K562 (cell line): Measurements from ENCODE around the gene SNPH. TPM values are rescaled to one million over a fixed set of nuclear protein-coding genes. Genes with fewer than 3 reads are reported as not detected.

Source experiments
- ATAC-seq: fragments of 200-7000 bp; cut with Tn5 transposase; 3 replicates; pipeline ENCODE4 v1.9.1; 2020; ENCODE audit warnings: moderate library complexity
- BruUV-seq: library from RNA; stranded (reverse); fragments of 400-500 nt; replicated peaks from 2 replicates; lab custom pipeline; 2021; lab: Mats Ljungman, UMichigan
- CTCF ChIA-PET: fragments of 300-600 bp; formaldehyde crosslinking; extraction: SDS; loops from one replicate; lab custom pipeline; 2021; ENCODE audit warnings: low intra/inter-chr PET ratio; lab: Yijun Ruan, JAX
- POLR2A ChIA-PET: fragments of 300-600, 350-650 bp; sonication (Branson Sonifier 250); formaldehyde crosslinking; extraction: SDS; loops from one replicate; lab custom pipeline; 2021; ENCODE audit warnings: antibody characterized with exemption, inconsistent platforms; lab: Yijun Ruan, JAX
- DNase-seq, 4 experiments: peaks; one replicate each; pipeline versions ENCODE4 v3.0.0 to v3.0.0-alpha.2; 2011 to 2018; ENCODE audit warnings: low spot score in 3 of 4, mixed read lengths in 3 of 4; ENCODE audit errors: extremely low read depth in 1 of 4
- FAIRE-seq: peaks from 2 replicates; lab custom pipeline; 2011; peaks lifted over from hg19 to GRCh38; lab: Jason Lieb, UNC
- H2AFZ ChIP-seq: 2 replicates; pipeline ENCODE4 v1.6.0; 2011; ENCODE audit warnings: low read depth, low read length, control low read depth, inconsistent platforms
- H3K27ac ChIP-seq: fragments of 200-600 bp; 3 replicates; pipeline ENCODE4 v1.8.0; 2011; ENCODE audit warnings: low read depth, mild to moderate bottlenecking, control low read depth, inconsistent platforms, low read length, moderate library complexity, mixed read lengths; ENCODE audit errors: extremely low read depth
- H3K27me3 ChIP-seq, 2 experiments: fragments of 300-600 bp in 1 of 2; 2 replicates in 1 of 2; 3 replicates in 1 of 2; pipeline versions ENCODE4 v1.6.0 to v1.8.0; 2011; ENCODE audit warnings: inconsistent platforms in 2 of 2, low read length in 2 of 2, mild to moderate bottlenecking in 1 of 2, mixed read lengths in 1 of 2, moderate library complexity in 1 of 2; ENCODE audit not compliant: control insufficient read depth in 2 of 2, insufficient read depth in 2 of 2
- H3K36me3 ChIP-seq: fragments of 300-600 bp; 3 replicates; pipeline ENCODE4 v1.8.0; 2011; ENCODE audit warnings: mild to moderate bottlenecking, low read length, inconsistent platforms; ENCODE audit not compliant: control insufficient read depth, insufficient read depth
- H3K4me1 ChIP-seq, 2 experiments: fragments of 200-600 bp in 1 of 2; replicated peaks in 1 of 2; 2 replicates in 1 of 2; 3 replicates in 1 of 2; pipeline versions ENCODE4 v1.5.1 to v1.8.0; 2011; ENCODE audit warnings: inconsistent platforms in 2 of 2, low read length in 2 of 2, mild to moderate bottlenecking in 1 of 2, mixed read lengths in 1 of 2, moderate library complexity in 1 of 2; ENCODE audit not compliant: control insufficient read depth in 2 of 2, insufficient read depth in 2 of 2
- H3K4me2 ChIP-seq: 2 replicates; pipeline ENCODE4 v1.6.1; 2011; ENCODE audit warnings: low read length, control low read depth, inconsistent platforms, mixed read lengths; ENCODE audit not compliant: insufficient read depth
- H3K4me3 ChIP-seq: fragments of 200-600 bp; sonication (generic), shearing (Covaris generic); 2 replicates; pipeline ENCODE4 v1.5.1; 2016; ENCODE audit warnings: control low read depth, inconsistent platforms
- H3K79me2 ChIP-seq: fragments of 200-600 bp; 3 replicates; pipeline ENCODE4 v1.8.0; 2011; ENCODE audit warnings: low read length, inconsistent platforms; ENCODE audit not compliant: control insufficient read depth, insufficient read depth
- H3K9ac ChIP-seq, 2 experiments: 2 replicates each; pipeline versions ENCODE4 v1.6.0 to v1.6.1; 2011; ENCODE audit warnings: low read depth in 2 of 2, low read length in 2 of 2, control low read depth in 1 of 2, inconsistent platforms in 1 of 2, mild to moderate bottlenecking in 1 of 2, mixed read lengths in 1 of 2; ENCODE audit not compliant: insufficient read depth in 1 of 2
- H3K9me1 ChIP-seq: one replicate; pipeline ENCODE4 v1.6.0; 2011; ENCODE audit warnings: inconsistent platforms, mild to moderate bottlenecking, low read length, moderate library complexity; ENCODE audit not compliant: control insufficient read depth, insufficient read depth
- H3K9me3 ChIP-seq: replicated peaks from 2 replicates; pipeline ENCODE4 v1.5.1; 2011; ENCODE audit warnings: low read depth, low read length, inconsistent platforms; ENCODE audit not compliant: control insufficient read depth, insufficient read depth
- H4K20me1 ChIP-seq: replicated peaks from 2 replicates; pipeline ENCODE4 v1.6.1; 2011; ENCODE audit warnings: low read length, inconsistent platforms, mixed read lengths; ENCODE audit not compliant: control insufficient read depth, insufficient read depth
- E2F3 ChIP-seq: fragments of 250-450 bp; sonication (Bioruptor Pico); IDR thresholded peaks from 2 replicates; pipeline ENCODE4 v1.4.0; 2020; ENCODE audit warnings: mild to moderate bottlenecking
- RBFOX2 ChIP-seq: fragments of 200-400 bp; formaldehyde crosslinking; IDR thresholded peaks from 2 replicates; pipeline ENCODE4 v1.6.1; 2017; ENCODE audit warnings: low read depth, mild to moderate bottlenecking, low read length, moderate library complexity
- ZNF717 ChIP-seq: fragments of 250-450 bp; sonication (Bioruptor Pico); IDR thresholded peaks from 2 replicates; pipeline ENCODE4 v1.5.0; 2021
- WGBS: fragments of 100-300 bp; shearing (Covaris generic); methylation state at CpG from one replicate; pipeline ENCODE4 v1.1.6; 2016; ENCODE audit warnings: low coverage, mixed read lengths; ENCODE audit not compliant: insufficient coverage; ENCODE audit errors: missing lambda C conversion rate; 5-methylcytosine and 5-hydroxymethylcytosine counted together
- in situ Hi-C: fragments of 300-500 bp; cut with MboI; formaldehyde crosslinking; loops from 4 replicates; pipeline ENCODE4 v1.15.0; 2018; ENCODE audit warnings: inconsistent platforms, mixed read lengths
- intact Hi-C: fragments of 100-400 bp; cut with micrococcal nuclease; formaldehyde crosslinking; loops from 2 replicates; pipeline ENCODE4 v1.14.2; 2022
- polyA plus RNA-seq, 8 experiments: library from polyadenylated mRNA; depleted of rRNA in 4 of 8; stranded (reverse) in 5 of 8; unstranded in 3 of 8; fragments of >200 nt; fragmentation: Nextera tagmentation in 2 of 8; fragmentation: Illumina TruSeq in 1 of 8; extraction: Ambion mirVana in 2 of 8; extraction: Trizol in 1 of 8; gene quantifications; 2 replicates each; pipeline versions ENCODE4 v1.2.1 to v1.2.3, GENCODE V29; 2011 to 2014; ENCODE audit warnings: inconsistent platforms in 1 of 8, missing spikeins in 1 of 8
- total RNA-seq, 7 experiments: library from RNA; depleted of rRNA in 6 of 7; stranded (reverse); fragments of >200 nt in 6 of 7; fragmentation: Illumina TruSeq in 2 of 7; extraction: Trizol in 2 of 7; gene quantifications; 2 replicates each; pipeline versions ENCODE4 v1.2.1 to v1.2.3, GENCODE V29; 2011 to 2021; ENCODE audit warnings: low replicate concordance in 1 of 7

SNPH gene
- total and polyA plus RNA-seq, 9 of the 15 experiments (the other 6 are each of a cell fraction or from before 2014, with no cell fraction given): 0.03 to 4.2 (median 1.4) TPM

DNA sequence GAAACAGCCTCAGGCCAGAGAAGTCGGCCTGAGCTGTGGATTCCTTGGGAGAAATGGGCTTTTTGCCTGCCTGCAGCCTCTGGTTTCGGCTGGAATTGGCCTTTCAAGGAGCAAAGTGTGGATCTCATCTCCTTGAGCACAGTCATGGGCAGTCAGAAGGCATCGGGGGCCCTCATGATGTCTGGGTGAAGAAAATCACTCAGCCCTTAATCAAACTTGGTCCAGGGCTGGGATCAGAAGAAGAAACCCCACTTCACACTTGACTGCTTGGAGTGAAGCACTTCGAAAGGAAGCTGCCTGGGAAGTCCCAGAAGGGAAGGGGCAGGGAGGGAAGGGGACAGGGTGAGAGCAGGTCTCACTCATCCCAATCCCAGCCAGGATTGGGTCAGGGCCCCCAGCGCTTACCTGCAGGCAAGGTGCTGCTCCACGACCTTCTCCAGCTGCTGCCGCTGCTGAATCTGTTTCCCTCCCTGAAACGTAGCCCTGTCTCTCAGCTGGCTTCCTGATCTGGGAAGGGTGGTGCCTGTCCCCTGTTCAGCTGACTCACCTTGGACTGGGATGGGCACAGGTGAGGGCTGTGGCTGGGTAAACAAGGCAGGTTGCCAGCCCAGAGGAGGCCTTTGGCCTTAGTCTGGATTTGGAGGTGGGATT lies 62.7 kb downstream of the SNPH start, which contains the start of gene SDCBP2:
TSS of gene SDCBP2 (minus strand) at position 460 of the 651 bp plus-strand sequence. CDS start 8,723 bp downstream, outside the sequence.
- Histone ChIP-seq H3K27me3 (no peaks in the 10 kb centered on the region), H3K9ac (peak within 1 kb of the TSS in 1 of 2 experiments; percentile 87; a peak in 2 of 4 replicates), H3K36me3 (peaks cover 14% of the 10 kb centered on the region; the same call in 2 of the 3 replicates), H4K20me1 (peaks cover 11% of the 10 kb centered on the region; the same call in 1 of the 2 replicates), H3K4me2 (no peak within 1 kb of the TSS), H3K79me2 (peaks cover 44% of the 10 kb centered on the region), H2AFZ (no peak within 1 kb of the TSS), H3K4me3 (no peak within 1 kb of the TSS), H3K27ac (no peak within 1 kb of the TSS; the same call in 2 of the 3 replicates), H3K9me1 (no peaks in the 10 kb centered on the region), H3K4me1 (peaks cover 16 to 36% of the 10 kb centered on the region in 2 experiments; a peak in 4 of 5 replicates), H3K9me3 (no peaks in the 10 kb centered on the region)
- intact Hi-C loops: loop anchor here (5.0 to 10.0 kb wide), 2 partner anchors 63 to 136 kb away; partner anchors contain the start of genes FKBP1A and NSFL1C
- no peak for DNase-seq
- no peak for TF ChIP-seq E2F3 (CRISPR knock-in tag)
- no peak for TF ChIP-seq ZNF717 (CRISPR knock-in tag)
- 0 out of 2 replicates have a peak, but pooled peaks have one; percentile 26 for TF ChIP-seq RBFOX2
- no TSS peak for BruUV-seq
- WGBS: 74% methylated on average over 5 of the region's 8 CpGs
- ChIA-PET CTCF (no interaction called here), POLR2A (interaction anchor here (1.7 kb wide), 1 partner anchor 11 kb away, joined by 6 read pairs; no protein-coding TSS in a partner anchor)
- ATAC-seq: no peak
- in situ Hi-C loops: no loop called here
- no peak for FAIRE-seq
